Astrocyte (in vitro differentiated cells and primary cell): ENCODE results near the gene PRKCD. TPM values are rescaled to one million over a fixed set of nuclear protein-coding genes. Genes with fewer than 3 reads are reported as not detected.
A peak's percentile ranks its signal among the peaks of the same experiment; 100 is the strongest.

Source experiments
- DNase-seq: peaks from one replicate; pipeline ENCODE4 v3.0.0-alpha.2; 2010; ENCODE audit warnings: low read depth
- FAIRE-seq: peaks from 2 replicates; lab custom pipeline; 2011; peaks lifted over from hg19 to GRCh38; lab: Jason Lieb, UNC
- H2AFZ ChIP-seq: 2 replicates; pipeline ENCODE4 v1.6.0; 2012; ENCODE audit warnings: low read depth, low read length, inconsistent platforms
- H3K27ac ChIP-seq: 2 replicates; pipeline ENCODE4 v1.5.1; 2011; ENCODE audit warnings: low read depth, low read length, inconsistent platforms
- H3K27me3 ChIP-seq: 2 replicates; pipeline ENCODE4 v1.6.0; 2011; ENCODE audit warnings: low read length, inconsistent platforms; ENCODE audit not compliant: insufficient read depth
- H3K36me3 ChIP-seq: 2 replicates; pipeline ENCODE4 v1.5.1; 2011; ENCODE audit warnings: low read length, inconsistent platforms; ENCODE audit not compliant: insufficient read depth
- H3K4me1 ChIP-seq: 2 replicates; pipeline ENCODE4 v1.5.1; 2011; ENCODE audit warnings: low read length, inconsistent platforms; ENCODE audit not compliant: insufficient read depth
- H3K4me2 ChIP-seq: 2 replicates; pipeline ENCODE4 v1.6.0; 2012; ENCODE audit warnings: low read length, inconsistent platforms
- H3K4me3 ChIP-seq: 2 replicates; pipeline ENCODE4 v1.5.1; 2011; ENCODE audit warnings: low read depth, mild to moderate bottlenecking, low read length, inconsistent platforms; ENCODE audit not compliant: insufficient read depth
- H3K79me2 ChIP-seq: 2 replicates; pipeline ENCODE4 v1.6.0; 2012; ENCODE audit warnings: mild to moderate bottlenecking, low read length, inconsistent platforms; ENCODE audit not compliant: insufficient read depth
- H3K9ac ChIP-seq: 2 replicates; pipeline ENCODE4 v1.6.0; 2012; ENCODE audit warnings: mild to moderate bottlenecking, low read length, inconsistent platforms
- H3K9me3 ChIP-seq: 2 replicates; pipeline ENCODE4 v1.5.1; 2012; ENCODE audit warnings: low read depth, mild to moderate bottlenecking, low read length, inconsistent platforms; ENCODE audit not compliant: insufficient read depth
- H4K20me1 ChIP-seq: 2 replicates; pipeline ENCODE4 v1.6.0; 2012; ENCODE audit warnings: low read length, inconsistent platforms; ENCODE audit not compliant: insufficient read depth
- H3K27ac Mint-ChIP-seq: one replicate; pipeline ENCODE4 v1.8.0; 2021; ENCODE audit warnings: mild to moderate bottlenecking, mixed read lengths; ENCODE audit not compliant: unreplicated experiment
- H3K27me3 Mint-ChIP-seq: one replicate; pipeline ENCODE4 v1.8.0; 2021; ENCODE audit warnings: low read depth, mixed read lengths; ENCODE audit not compliant: unreplicated experiment
- H3K36me3 Mint-ChIP-seq: one replicate; pipeline ENCODE4 v1.8.0; 2021; ENCODE audit warnings: low read depth, mixed read lengths; ENCODE audit not compliant: unreplicated experiment
- H3K4me1 Mint-ChIP-seq: one replicate; pipeline ENCODE4 v1.8.0; 2021; ENCODE audit warnings: low read depth, mixed read lengths; ENCODE audit not compliant: unreplicated experiment
- H3K4me3 Mint-ChIP-seq: one replicate; pipeline ENCODE4 v1.8.0; 2021; ENCODE audit warnings: mild to moderate bottlenecking, moderate library complexity, mixed read lengths; ENCODE audit not compliant: unreplicated experiment
- H3K9me3 Mint-ChIP-seq: one replicate; pipeline ENCODE4 v1.8.0; 2021; ENCODE audit warnings: mild to moderate bottlenecking, mixed read lengths; ENCODE audit not compliant: unreplicated experiment
- CTCF ChIP-seq: IDR thresholded peaks from 2 replicates; pipeline ENCODE4 v1.5.1; 2011; ENCODE audit warnings: low read depth, mild to moderate bottlenecking, inconsistent platforms, low read length, moderate library complexity; ENCODE audit not compliant: insufficient read depth
- EZH2 ChIP-seq: IDR thresholded peaks from 2 replicates; pipeline ENCODE4 v1.6.1; 2012; ENCODE audit warnings: mild to moderate bottlenecking, low read length, inconsistent platforms; ENCODE audit not compliant: insufficient read depth
- total RNA-seq: library from RNA; stranded (reverse); gene quantifications from 2 replicates; pipeline ENCODE4 v1.2.1, GENCODE V29; 2021

Gene PRKCD
- total RNA-seq, 1 donor from 2014 or later = 25.4 TPM

GRCh38 chr3:53186726-53187125 is 25.7 kb downstream of the PRKCD start:
- DNase-seq (no peak), FAIRE-seq (no peak)
- Mint-ChIP-seq H3K9me3 (no peaks in the 10 kb centered on the region), H3K36me3 (peaks cover 26% of the 10 kb centered on the region), H3K27ac (no peak overlapping the region), H3K4me1 (peaks cover 8% of the 10 kb centered on the region), H3K4me3 (no peak overlapping the region), H3K27me3 (no peaks in the 10 kb centered on the region)
- no peaks in the 10 kb centered on the region for H3K9me3 ChIP-seq
- no peak overlapping the region for H3K27ac ChIP-seq
- peaks cover 3% of the 10 kb centered on the region for H3K4me1 ChIP-seq
- no peaks in the 10 kb centered on the region for H3K79me2 ChIP-seq
- no peaks in the 10 kb centered on the region for H3K36me3 ChIP-seq
- no peak overlapping the region for H2AFZ ChIP-seq
- no peak overlapping the region for H3K4me3 ChIP-seq
- H4K20me1 ChIP-seq = no peaks in the 10 kb centered on the region
- no peak overlapping the region for H3K4me2 ChIP-seq
- TF ChIP-seq EZH2 = no peak
- TF ChIP-seq CTCF = no peak
- no peak overlapping the region for H3K9ac ChIP-seq
- no peaks in the 10 kb centered on the region for H3K27me3 ChIP-seq

- H3K27ac ChIP-seq = no peak overlapping the region
- no peaks in the 10 kb centered on the region for H3K9me3 Mint-ChIP-seq
- H3K36me3 Mint-ChIP-seq = peaks cover 26% of the 10 kb centered on the region
- H3K4me1 ChIP-seq = peaks cover 3% of the 10 kb centered on the region
- H3K4me1 Mint-ChIP-seq = peaks cover 8% of the 10 kb centered on the region
- H3K27ac Mint-ChIP-seq = no peak overlapping the region
- H4K20me1 ChIP-seq = no peaks in the 10 kb centered on the region
- no peaks in the 10 kb centered on the region for H3K27me3 ChIP-seq
- no peaks in the 10 kb centered on the region for H3K27me3 Mint-ChIP-seq
- TF ChIP-seq CTCF (no peak), EZH2 (no peak)
- H2AFZ ChIP-seq = no peak overlapping the region
- H3K4me3 Mint-ChIP-seq = no peak overlapping the region
- no peak overlapping the region for H3K4me2 ChIP-seq
- H3K9me3 ChIP-seq = no peaks in the 10 kb centered on the region
- no peaks in the 10 kb centered on the region for H3K36me3 ChIP-seq
- H3K4me3 ChIP-seq = no peak overlapping the region
- H3K79me2 ChIP-seq = no peaks in the 10 kb centered on the region
- FAIRE-seq = no peak
- H3K9ac ChIP-seq = no peak overlapping the region
- DNase-seq = peak; percentile 41
Observed at GRCh38 chr3:53187430-53187829, 26.4 kb downstream of the PRKCD start.

GRCh38 chr3:53188136-53188685 is 27.2 kb downstream of the PRKCD start:
- FAIRE-seq (no peak), DNase-seq (no peak)
- H3K4me1 Mint-ChIP-seq = peaks cover 8% of the 10 kb centered on the region
- Histone ChIP-seq H3K4me1 (peaks cover 3% of the 10 kb centered on the region), H3K27ac (no peak overlapping the region), H3K4me3 (no peak overlapping the region), H3K9ac (no peak overlapping the region), H3K79me2 (no peaks in the 10 kb centered on the region), H3K4me2 (no peak overlapping the region), H2AFZ (no peak overlapping the region), H3K27me3 (no peaks in the 10 kb centered on the region), H3K9me3 (no peaks in the 10 kb centered on the region), H3K36me3 (no peaks in the 10 kb centered on the region), H4K20me1 (no peaks in the 10 kb centered on the region)
- peaks cover 23% of the 10 kb centered on the region for H3K36me3 Mint-ChIP-seq
- no peak overlapping the region for H3K27ac Mint-ChIP-seq
- H3K27me3 Mint-ChIP-seq = no peaks in the 10 kb centered on the region
- H3K9me3 Mint-ChIP-seq = no peaks in the 10 kb centered on the region
- TF ChIP-seq CTCF (no peak), EZH2 (no peak)
- no peak overlapping the region for H3K4me3 Mint-ChIP-seq
